H7 (cell line): Measurements from ENCODE around the gene ARL14EP. TPM values are rescaled to one million over a fixed set of nuclear protein-coding genes. Genes with fewer than 3 reads are reported as not detected.

Experiments
- DNase-seq: peaks from one replicate; pipeline ENCODE4 v3.0.0; 2012
- H3K27me3 ChIP-seq: 2 replicates; pipeline ENCODE4 v1.6.0; 2011; ENCODE audit warnings: mild to moderate bottlenecking, low read length; ENCODE audit not compliant: control insufficient read depth, insufficient read depth
- H3K36me3 ChIP-seq: replicated peaks from 2 replicates; pipeline ENCODE4 v1.5.1; 2011; ENCODE audit warnings: low read length; ENCODE audit not compliant: control insufficient read depth, insufficient read depth
- H3K4me3 ChIP-seq: 2 replicates; pipeline ENCODE4 v1.5.1; 2011; ENCODE audit warnings: low read depth, mild to moderate bottlenecking, control low read depth, low read length, moderate library complexity; ENCODE audit not compliant: insufficient read depth
- total RNA-seq: library from RNA; depleted of rRNA; stranded (reverse); fragments of >200 nt; shearing (Covaris generic); gene quantifications from 2 replicates; pipeline ENCODE4 v1.2.3, GENCODE V29; 2014; rRNA removed

ARL14EP gene
- total RNA-seq, 1 experiment from 2014 or later = 18.8 TPM

GRCh38 chr11:30381879-30382278 is 59.0 kb downstream of the ARL14EP start:
- Histone ChIP-seq H3K36me3 (peaks cover 1% of the 10 kb centered on the region; the same call in 1 of the 2 replicates), H3K4me3 (no peak overlapping the region), H3K27me3 (no peaks in the 10 kb centered on the region)
- DNase-seq = no peak

Other genes starting within 250 kb of the ARL14EP start
- not detected in 2 replicates for gene FSHB, start 92.1 kb upstream of the ARL14EP start, total RNA-seq